HG03571 (cell line): ENCODE measurements around the gene SRD5A3.

Experiments used
- ATAC-seq: cut with Tn5 transposase; IDR thresholded peaks from one replicate; pipeline ENCODE4 v1.9.1; 2021; ENCODE audit not compliant: unreplicated experiment

SRD5A3 gene

DNA sequence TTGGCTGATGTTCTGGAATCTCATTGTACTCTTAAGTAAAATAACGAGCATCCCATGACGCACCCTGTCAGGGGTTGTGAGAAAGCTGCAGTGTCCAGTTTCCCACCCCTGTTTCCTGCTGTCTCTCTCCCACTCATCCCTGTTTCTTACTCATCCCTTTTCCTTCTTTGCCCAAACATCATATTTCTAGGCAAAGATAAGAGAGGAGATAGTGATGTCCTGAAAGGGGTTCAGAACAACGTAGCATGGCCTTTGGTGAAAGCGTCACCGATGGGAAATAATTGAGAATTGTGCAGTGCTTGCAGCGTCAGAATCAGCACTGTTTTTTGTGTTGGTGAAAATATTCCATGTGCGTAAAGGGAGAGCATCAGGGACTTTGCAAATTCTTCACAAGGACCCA lies 26.2 kb downstream of the SRD5A3 start:
- no peak for ATAC-seq

DNA sequence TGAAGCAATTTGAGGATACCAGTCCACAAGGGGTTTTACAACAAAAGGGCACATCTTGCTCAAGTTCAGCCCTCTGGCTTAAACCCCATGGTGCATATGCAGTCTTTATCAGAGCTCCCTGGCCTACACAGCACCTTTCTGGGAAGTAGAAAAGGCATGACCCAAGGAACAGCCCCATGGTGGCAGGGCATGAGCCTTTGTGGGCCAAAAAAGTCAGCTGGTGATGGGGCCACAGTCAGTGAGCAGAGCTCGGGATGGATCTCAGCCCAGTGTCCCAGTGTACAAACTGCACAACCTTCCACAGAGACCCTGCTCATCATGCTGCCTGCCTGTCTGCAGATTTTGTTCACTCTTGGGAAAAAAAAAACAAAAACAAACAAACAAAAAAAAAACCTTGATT lies 27.4 kb downstream of the SRD5A3 start:
- ATAC-seq, result no peak

DNA sequence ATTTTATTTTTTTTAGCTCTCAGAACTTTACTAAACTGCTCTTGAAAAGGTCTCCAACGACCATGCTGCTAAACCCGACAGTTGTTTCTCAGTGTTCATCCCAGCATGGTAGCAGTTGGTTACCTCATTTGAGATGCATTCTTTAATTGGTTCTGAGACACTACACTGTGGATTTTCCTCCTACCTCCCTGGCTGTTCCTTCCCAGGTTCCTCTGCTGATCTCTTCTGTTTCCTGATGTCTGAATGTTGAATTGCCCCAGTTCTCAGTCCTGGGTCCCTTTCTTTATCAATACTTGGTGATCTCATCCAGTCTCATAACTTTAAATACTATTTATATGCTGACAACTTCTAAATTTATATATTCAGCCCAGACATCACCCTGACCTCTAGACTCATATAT lies 30.7 kb downstream of the SRD5A3 start:
- no peak for ATAC-seq

DNA sequence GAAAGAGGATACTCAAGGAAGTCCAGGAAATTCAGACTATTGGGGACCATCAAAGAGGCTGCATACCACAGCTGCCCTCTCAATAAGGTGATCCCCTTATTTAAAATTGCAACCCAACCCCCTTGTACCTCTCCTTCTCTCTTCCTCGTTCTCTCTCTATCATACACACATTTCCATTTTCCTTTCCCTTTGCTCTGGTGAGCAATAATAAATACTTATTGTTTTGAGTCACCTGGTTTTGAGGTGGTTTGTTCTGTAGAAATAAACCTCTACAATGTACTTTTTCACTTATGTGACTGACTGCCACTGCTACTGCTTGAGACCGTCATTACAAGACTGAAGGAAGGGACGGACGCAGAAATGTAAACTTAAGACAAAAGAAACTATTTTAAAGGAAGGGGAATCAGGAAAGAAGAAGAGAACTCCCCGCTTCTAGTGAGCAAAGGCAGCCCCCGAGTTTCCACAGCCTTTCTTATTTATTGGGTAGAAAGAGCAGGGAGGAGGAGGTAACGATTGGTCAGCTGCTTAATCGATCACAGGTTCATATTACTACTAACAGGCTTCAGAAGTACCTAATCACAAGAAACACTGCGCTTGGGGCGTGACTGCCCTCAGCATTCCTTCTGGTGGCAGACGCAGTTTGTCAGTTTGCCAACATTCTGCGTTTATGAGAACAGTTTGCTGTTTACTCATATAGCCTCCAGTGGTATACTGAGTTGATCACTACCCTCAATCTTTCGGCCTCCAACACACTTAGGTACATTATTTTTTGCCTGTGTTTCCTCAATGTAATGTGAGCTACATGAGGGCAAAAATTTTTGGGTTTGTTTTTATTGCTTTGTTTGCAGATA lies 32.8 kb downstream of the SRD5A3 start:
- ATAC-seq, result no peak

DNA sequence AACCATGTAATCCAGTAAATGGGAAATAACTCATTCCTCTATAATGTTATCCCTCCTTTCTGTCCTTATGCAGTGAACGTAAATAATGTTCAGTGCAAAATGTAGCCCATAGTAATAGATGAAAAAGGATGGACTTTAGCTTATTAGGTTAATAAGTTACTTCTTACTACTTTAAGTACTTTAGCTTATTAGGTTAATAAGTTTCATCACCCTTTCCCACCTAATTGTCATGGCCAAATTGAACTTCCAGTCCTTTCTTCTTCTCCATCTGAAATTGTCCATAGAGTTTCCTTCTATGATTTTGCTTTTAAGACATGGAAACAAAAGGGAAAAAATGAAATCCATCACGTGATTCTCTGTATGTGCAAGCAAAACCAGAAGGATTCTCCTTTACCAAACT lies 34.5 kb downstream of the SRD5A3 start:
- ATAC-seq, result no peak

DNA sequence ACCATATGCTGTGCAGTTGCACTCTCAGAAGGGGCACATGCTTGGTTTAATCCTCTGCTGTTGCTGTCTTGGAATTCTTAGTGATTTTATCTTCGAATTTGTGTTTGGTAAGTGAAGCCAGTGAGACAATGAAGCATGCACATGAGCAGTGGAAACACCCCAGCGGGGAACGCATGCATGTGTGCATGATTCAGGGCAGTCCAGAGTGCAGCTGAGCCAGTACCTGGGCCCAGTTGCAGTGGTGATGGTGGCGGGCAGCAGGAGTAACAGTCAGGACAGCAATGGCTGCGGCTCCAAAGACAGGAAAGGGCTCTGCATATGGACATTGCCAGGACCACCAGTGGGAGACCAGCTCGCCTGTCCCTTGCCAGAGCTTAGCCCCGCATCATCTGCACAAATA lies 35.5 kb downstream of the SRD5A3 start:
- ATAC-seq, result no peak

DNA sequence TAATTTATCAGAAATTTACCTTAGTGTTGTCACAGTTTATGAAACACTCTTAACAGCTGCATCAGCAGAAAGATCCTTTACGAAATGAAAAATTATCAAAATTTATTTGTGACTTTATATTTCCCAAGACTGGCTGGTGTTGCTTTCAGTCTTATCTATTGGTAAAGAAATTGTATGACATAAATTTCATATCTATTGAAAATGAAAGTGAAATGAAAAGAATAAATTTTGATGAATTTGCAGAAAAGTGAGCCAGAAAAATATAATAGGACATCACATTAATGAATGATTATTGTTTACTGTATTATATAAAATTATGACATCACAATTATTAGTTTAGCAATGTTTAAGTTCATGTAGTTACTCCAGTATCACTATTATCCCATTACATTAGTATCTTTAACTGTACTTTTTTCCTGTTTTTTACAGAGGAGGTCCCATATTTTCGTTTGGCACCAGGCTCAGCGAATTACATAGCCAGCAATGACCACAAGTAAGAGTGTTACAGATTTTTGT lies 36.5 kb downstream of the SRD5A3 start:
- no peak for ATAC-seq

DNA sequence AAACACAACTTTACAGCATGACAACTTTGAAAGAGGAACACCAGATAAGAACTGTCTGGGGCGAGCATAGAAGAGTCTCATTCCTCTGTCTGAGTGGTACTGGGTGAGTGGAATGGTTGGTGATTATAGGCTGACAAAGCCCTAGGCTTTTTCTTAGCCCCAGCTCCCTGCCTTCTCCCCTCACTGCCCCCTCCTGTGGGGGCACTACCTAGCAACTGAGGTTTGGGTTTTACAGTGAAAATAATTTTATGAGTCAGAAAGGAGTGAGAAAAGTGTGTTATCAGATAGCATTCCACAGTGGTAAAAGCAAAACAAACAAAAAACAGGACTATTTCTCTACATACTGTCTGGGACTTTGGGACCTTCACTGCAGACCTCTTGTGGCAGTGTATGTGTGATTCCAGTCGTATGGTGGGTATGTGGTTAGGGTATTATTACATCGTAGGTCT lies 39.2 kb downstream of the SRD5A3 start:
- ATAC-seq, result no peak

DNA sequence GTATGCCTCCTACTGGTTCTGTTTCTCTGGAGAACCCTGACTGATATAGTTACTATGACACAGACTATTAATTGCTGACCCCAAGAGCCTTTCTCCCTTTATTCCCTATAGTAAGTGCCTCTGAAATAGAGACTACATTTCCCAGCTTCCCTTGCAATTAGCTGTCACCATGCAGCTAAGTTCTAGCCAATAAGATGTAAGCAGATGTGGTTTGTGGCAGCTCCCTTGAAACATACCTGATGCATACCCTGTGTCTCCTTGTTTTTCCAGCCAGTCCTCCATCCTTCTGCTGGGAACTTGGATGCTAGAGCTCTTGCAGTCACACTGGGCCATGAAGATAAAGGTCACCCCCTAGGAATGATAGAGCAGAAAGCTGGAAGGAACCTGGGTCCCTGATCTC lies 40.0 kb downstream of the SRD5A3 start:
- no peak for ATAC-seq

DNA sequence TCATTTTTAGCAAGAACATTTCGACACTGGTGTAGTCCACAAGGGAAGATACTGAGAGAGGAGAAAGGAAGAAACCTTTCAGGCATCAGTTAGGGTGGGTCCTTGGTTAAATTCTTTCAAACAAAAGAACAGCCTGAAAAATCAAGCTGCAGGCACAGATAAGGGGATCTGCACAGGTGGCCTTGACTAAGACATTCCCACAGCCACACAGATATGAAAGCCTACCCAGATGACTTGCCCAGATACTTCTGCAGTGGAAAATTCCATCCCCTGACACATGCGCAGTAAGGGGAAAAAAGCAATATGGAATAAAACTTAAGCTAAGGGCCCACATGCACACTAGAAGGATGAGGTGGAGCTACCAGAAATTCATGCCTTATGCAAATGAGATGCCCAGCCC lies 40.8 kb downstream of the SRD5A3 start:
- ATAC-seq, result no peak

DNA sequence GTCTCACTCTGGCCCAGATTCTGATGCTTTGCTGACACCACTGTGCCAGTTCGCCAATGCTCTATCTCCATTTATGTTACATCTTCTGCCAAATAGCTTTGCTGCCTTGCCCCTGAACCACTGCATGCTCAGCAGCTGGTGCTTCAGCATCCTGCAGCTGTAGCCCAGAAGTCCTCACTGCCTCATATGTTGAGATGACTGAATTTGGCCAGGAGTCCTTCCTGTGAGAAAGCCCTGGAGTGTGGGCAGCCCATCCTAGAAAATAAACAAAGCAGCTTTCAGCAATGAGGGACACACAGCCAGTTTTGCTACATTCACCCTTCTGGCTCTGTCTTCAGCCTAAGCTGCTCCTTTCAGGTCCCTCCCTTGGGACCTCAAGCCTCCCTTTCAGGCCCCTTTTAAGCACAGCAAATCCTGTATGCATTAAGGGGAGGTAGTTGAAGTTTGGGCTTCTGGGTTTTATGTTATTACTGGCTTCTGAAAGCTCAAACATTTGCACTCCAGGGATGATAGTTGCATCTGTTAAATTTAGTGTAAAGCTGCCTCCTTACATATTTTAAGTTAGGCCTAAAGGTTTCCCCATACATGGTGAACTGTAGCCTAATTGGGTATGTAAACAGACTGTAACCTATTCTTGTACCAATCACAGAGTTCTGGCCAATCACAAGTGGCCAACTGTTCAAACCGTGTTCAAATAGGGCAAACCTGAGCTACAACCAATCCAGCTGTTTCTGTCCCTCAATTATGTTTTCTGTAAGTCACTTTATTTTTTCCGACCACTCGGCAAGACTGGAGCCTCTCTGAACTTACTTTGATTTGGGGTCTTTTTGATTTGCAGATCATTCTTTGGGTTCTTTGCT lies 47.6 kb downstream of the SRD5A3 start:
- no peak for ATAC-seq

DNA sequence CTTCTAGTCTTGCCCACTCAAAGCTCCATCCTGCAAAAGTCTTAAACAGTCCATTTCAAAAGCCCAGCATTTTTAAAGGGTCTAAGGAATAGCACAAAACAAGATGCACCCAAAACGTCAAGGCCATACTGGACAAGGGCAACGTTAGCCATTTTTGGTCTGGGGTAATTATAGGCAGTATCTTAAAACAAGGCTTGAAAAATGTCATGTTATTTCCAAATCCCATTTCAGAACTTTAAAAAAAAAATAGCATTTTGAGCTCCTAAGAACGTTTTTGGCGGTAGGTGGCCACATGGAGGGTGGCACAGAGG lies 49.1 kb downstream of the SRD5A3 start:
- peak; percentile 1 for ATAC-seq

DNA sequence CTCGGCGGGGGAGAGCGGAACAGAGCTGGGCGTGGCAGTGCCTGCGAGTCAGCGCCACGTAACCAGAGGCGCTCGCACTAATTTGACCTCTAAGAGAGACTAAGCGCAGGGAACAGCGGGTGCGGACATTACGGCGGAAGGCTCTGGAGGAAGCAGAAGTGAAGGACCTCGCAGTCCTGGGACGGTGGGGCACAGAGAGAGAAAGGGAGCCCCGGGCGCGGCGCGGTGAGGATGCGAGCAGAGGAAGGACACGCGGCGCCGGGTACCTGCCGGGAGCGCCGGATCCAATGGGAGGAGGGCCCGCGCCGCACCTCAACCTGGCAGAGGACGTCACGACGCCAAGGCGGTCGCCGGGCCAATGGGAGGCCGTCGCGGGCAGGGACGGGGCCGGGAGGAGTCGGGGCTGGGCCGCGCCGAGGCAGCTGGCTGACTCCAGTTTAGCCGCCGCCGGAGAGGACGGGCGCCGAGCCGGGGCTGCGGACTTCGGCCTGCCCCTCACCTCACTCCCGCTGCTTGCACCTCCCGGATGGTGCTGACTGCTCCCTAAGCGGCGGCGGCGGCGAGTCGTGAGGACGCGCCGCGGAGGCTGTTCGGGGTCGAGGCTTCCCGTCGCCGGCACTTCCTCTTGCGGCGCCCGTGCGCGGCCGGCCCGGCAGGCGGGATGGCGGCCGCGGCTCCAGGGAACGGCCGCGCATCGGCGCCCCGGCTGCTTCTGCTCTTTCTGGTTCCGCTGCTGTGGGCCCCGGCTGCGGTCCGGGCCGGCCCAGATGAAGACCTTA lies 49.7 kb downstream of the SRD5A3 start, which contains the start of gene TMEM165:
TSS of gene TMEM165 (plus strand) at position 429 of the 779 bp plus-strand sequence. CDS start at position 662, 233 bp downstream.
- peak; percentile 94 for ATAC-seq

DNA sequence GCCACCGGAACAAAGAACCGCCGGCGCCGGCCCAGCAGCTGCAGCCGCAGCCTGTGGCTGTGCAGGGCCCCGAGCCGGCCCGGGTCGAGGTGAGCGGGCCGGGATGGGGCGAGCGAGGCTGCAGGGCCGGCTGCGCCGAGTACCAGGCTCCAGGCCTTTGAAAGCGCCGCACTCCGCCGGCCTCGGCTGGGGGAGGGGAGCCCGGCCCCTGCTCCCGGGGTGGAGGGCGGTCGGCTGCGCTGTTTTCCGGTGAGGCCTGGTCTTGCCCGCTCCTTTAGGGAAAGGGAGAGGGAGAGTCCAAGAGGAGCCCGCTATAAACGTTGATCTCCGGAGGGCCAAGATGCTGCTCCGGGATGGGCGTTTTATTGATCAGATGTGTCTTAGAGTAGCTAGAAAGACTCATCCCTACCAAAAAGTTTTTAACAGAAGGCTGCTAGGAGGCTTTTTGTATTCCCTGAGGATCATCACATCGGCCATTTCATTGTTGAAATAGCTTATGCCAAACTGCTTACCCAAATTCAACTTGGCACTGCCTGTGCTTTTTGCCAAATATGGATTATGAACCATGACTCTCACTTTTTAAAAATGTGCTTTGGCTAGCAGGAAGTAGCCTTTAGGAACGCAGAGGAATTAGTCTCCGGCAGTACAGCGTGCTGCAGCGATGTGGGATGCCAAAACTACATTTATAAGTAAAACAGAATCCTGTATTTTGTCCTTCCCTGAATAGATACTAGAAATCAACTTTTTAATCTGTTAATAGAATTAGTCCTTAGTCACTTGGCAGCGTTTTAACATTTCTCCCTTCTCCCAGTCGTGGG lies 50.5 kb downstream of the SRD5A3 start:
- peak; percentile 28 for ATAC-seq

DNA sequence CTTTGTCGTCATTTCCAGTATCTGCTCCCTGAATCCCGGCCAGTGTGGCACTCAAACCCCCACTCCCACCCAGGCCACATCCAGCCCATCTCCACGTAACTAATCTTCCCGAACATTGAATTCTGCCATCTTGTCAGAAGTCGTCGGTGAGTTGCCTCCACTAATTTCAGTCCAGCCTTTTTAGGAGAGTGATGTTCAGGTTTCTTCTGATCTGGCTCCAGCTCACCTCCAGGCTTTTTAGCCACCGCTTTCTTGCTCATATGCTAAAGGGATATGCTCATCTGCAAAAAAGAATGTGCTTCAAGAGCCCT lies 51.0 kb downstream of the SRD5A3 start:
- ATAC-seq, result no peak

DNA sequence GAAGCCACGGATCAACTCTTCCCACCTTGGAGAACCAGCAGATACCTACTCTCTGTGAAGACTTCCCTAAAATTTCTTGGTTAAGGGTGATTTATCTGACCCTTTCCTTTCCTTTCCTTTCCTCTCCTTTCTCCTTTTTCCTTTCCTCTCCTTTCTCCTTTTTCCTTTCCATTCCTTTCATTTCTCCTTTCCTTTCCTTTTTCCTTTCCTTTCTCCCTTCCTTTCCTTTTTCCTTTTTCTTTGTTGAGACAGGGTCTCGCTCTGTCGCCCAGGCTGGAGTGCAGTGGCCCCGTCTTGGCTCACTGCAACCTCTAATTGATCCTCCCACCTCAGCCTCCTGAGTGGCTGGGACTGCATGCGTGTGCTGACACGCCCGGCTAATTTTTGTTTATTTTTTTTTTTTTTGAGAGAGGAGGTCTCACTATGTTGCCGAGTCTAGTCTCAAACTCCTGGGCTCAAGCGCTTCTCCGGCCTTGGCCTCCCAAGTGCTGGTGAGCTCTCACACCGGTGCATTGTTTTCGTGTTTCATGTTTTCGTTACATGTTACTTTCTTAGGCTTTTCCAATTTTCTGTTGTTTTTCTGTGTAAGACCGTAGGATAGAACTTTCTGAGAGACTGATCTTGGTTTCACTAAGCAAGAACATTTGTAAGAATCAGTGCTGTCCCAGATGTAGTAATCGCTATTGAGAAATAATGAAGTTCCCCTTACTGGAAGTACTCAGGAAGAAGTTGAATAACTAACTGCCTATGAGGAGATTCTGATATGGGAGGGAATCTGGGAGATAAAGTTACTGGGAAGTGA lies 51.7 kb downstream of the SRD5A3 start:
- ATAC-seq, result no peak

DNA sequence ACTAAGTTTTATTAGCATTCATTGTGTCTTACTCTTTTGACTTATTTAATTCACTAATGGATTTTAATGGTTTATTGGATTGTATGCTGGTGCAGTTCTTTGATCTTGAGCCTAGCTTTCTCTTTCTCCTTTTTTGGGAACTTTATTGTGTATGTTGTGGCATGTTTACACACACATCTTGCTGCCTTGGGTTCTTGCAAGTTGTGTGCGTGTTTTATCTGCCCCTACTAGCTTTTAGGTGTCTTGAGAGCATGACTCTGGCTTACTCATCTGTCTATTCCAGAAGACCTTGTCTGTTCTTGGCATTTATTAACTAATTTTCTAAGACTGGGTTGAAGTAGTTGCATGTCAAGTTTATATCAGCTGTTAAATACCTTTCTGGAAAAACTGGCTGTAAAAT lies 52.4 kb downstream of the SRD5A3 start:
- no peak for ATAC-seq

DNA sequence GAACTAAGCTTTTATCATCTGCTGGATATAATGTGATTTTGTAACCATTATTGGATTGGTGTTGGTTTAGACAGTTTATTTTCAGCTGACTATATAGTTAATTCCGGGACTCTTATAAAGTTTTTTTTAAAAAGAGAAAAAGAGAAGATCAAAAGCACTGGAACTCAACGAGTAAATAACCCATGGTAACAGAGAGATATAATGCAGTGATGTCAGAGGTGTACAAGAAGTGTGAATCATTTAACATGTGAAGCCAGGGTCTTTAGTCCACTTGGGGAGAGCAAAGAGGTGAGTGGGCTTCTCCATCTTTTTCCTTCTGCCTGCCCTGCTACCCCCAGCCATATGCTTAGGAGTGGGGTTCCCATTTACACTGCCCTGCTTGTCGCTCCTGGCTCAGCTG lies 52.9 kb downstream of the SRD5A3 start:
- ATAC-seq, result no peak

DNA sequence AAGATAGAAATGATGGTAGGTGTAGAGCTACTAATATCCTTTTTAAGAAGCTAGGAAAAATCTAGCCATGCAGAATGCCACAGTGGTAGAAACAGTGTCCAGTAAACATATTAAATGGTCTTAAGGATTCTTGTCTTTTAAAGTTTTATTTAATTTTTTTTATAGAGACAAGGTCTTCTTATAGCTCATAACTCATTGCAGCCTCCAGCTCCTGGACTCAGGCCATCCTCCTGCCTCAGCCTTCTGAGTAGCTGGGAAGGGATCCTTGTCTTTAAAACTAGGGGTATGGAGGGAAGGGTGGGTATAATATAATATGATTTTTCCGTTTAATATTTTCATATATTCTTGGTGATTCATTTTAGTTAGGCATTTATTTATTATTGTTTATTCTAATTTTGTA lies 53.5 kb downstream of the SRD5A3 start:
- no peak for ATAC-seq

DNA sequence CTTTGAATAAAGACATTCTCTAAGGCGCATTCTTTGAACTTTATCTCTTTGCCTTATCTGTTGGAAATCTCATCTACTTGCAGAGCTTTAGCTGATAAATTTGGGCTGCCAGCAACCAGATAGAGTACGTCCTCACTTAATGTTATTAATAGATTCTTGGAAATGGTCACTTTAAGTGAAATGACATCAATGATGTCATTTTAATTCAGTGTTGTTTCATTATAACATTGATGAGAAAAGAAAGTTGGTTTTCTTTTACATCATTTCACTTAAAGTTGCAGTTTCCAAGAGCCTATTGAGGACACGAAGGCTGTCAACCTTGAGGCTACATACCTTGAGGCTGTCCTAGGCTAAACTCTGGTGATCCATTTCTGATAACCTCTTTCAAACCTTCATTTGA lies 59.0 kb downstream of the SRD5A3 start:
- no peak for ATAC-seq
